ENCODE results near the gene KCNB1. TPM values are rescaled to one million over a fixed set of nuclear protein-coding genes. Genes with fewer than 3 reads are reported as not detected.

Gene KCNB1
- total RNA-seq, 1 donor from 2014 or later = 0.30 TPM

DNA sequence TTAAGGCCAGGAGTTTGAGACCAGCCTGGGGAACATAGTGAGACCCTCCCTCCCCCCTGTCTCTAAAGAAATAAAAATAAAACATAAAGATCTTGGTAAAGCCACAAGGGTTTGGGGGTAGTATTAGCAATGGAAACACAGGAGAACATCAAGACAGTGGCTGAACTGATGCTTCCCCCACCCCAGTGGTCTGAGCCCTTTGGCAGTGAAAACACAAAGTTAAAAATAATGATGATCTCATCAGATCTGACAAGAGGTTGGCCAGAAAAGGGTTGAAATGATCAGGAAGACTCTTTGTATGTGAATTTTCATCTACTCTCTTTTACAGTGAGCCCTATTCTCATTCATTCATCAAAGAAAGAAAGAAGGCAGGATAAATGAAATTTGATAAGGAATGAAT, 93.7 kb downstream of the KCNB1 start:
- no peak for DNase-seq (ENCODE audit: low read depth)

DNA sequence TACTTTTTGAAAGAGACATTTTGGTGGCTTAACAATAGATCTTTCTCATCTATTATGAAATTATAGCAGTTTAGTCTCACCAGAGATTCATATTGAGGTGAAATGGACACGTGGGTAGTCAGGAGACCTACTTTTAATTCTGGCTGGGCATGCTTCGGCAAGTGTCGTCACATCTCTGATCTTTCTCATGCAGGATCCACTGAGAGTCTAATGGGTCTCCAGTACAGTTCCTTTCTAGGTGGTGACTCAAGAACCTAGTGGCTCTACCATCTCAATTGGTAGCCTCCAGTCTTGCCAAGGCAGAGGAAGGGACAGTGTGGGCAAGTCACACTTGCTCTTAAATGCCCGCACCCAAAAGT, 94.9 kb downstream of the KCNB1 start:
- no peak for DNase-seq (ENCODE audit: low read depth)

DNA sequence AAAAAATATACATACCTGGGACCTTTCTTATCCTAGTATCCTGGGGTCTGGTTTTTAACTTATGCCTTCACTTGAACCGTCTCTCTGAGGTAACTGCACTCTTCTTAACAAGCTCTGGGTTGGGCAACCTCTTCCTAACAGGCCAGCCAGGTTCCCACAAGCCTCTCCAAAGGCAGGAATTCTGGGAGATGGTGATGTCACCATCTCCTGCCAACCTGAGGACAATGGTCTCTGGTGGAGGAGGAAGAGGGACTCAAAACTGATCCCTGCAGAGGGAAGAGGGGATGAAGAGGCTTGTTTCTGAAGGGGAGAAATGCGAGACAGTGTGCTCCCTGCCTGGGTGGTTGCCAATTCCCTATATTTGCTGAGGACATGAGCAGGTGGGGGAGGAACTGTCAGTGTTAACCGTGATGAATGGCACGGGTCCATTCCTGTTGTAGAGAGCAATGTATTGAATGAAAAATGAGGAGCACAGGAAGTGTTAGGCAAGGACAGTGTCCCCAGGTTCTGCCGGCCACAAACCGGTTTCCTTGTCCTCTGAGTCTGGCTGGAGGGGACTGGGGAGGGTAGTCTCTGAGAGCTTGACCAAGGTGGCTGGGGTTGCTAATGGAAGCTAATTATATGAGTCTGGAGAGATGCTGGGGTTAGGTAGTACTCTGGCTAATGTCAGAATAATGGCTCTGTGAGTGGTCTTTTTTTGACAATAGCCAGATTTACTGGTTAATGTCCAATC, 95.5 kb downstream of the KCNB1 start:
- peak; percentile 1 for DNase-seq (ENCODE audit: low read depth)

DNA sequence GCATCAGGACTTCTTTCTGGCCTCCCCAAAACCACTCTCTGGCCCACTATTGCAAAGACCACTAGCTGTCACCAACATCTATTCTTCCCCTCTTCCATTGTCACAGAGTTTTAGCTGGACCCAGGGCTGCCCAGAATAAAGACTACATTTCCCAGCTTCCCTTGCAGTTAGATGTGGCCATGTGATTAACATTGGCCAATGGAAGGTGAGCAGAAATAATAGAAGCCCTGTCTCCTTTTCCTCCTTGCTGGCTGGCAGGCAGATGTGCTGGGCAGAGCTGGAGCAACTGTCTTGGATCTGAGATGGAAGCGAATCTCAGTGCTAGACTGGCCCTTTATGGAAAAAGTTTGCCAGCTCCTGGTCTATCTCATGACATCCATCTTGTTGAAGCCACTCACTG, 97.0 kb downstream of the KCNB1 start:
- peak; percentile 6 for DNase-seq (ENCODE audit: low read depth)

DNA sequence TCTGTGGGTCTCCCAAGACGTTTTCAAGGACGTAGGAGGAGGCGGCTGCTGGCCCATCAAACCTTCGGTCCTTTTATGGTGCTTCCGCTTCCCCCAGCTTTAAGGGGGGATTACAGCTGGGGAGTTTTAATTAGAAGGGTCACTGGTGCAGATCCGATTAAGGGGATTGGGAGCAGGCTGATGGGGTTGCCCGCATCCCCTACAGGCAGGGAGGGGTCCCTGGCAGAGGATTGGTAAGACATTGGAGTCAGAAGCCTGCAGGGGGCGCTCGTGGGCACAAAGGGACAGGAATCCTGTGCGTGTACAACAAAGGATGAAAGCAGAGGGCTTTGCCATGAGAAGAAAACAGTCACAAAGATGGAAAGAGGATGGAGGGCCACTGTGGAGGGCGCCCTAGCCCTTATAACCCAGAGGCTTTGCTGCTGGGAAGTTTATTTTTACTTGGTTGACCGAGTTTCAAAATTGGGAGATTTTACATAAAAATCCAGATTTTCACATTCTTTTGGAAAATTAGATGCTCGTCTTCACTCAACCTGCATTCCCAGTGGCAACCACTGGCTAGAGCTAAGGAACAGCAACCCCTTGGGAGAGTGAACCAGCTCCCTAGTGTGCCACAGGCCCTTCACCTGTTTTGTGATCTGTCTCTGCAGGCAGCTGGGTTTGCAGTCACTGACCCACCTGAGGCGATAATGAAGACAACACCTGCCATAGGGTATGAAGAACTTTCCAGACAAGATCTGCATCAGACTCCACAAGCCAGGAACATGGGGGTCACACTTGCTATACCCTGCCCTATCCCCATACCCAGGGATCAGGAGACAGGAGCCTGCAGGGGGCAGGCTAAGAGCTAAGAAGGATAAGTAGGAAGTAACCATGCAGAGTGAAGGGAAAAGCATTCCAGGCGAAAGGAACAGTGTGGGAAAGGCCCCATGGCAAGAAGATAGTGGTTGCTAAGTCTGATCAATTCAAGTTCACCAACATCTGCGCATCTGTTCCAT, 97.7 kb downstream of the KCNB1 start:
- DNase-seq (ENCODE audit: low read depth) = peak; percentile 21

DNA sequence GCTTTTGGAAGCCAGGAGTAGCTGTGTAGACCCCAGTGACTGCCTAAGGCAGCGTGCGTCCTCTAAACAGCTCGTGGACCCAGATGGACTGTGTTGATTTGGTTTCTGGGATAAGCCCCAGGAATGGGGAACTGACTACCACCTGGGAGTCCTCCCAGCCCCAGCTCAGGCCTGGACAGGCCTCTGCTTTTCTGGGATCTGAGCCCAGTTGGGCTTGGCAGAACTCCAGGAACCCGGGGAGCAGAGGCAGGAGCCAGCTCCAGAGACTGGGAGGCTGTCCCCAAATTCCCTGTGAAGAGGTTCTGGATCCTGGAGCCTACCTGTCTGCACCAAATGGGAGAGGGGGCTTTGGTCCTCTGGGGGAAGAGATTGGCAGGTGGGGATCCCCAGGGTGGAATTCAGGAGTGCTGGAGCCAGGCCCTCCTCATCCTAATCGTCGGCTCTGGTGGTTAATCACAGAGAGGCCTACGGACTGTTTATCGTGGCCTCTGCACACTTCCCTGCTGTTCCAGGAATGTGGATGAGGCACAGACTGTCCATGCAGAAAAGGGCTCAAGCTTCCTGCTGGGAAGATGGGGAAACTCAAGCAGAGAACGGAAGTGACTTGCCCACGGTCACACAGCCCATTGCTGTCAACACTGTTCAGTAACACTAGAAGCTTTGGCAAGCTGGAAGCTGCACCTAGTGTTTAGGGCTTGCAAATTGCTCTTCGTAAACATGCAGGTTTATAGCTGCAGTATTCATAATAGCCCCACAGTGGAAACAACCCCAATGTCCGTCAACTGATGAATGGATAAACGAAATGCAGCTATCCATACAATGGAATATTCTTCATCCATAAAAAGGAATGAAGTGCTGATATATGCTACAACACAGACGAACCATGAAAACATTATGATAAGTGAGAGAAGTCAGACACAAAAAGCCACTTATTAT, 100.6 kb downstream of the KCNB1 start:
- DNase-seq (ENCODE audit: low read depth) = no peak

DNA sequence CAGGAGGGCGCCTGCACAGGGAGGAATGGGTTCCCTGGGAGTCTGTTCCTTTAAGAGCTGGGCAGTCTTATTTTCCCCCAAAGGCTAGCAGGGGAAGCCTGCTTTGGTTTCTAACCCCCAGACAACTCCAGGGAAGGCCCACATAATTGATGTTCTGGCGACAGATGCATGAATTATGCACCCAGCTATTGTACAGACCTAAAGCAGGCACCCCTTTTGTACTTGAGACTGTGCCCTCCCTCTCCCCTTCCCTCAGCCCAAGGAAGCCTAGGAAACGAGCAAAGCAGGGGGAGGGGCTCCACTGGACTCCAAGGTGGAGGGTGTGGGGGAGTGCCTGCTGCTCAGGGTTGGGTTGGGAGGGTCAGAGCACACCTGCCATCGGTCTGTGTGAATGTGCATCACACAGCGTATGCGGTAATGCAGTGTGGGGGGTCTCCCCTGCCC, 102.1 kb downstream of the KCNB1 start:
- DNase-seq (ENCODE audit: low read depth) = no peak

DNA sequence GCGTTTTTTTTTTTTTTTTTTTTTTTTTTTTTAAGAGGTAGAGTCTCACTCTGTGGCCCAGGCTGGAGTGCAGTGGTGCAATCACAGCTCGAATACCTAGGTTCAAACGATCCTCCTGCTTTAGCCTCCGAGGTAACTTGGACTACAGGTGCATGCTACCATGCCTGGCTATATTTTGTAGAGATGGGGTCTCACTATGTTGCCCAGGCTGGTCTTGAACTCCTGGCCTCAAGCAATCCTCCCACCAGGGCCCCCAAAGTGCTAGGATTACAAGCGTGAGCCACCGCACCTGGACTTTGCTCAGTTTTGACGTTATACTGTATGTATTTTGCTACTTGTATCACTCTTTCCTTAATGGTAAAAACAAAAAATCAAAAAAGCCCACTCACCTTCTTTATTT, 103.1 kb downstream of the KCNB1 start:
- DNase-seq (ENCODE audit: low read depth) = no peak

DNA sequence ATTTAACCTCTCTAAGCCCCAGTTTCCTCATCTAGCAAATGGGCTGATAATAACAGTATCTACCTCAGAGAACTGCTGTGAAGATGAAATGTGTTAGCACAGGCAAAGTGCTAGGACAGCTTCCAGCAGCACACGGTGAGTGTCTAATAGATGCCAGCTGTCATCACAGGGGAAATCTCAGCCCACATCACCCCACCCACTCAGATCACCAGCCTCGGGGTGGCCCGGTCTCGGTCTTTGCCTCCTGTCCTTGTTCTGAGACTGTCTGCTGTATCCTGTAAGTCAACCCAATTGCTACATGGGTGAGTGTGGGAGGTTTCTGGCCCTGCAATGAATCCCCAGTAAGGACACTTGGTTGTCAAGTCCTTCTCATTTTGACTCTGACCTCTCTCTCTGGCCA, 105.1 kb downstream of the KCNB1 start:
- DNase-seq (ENCODE audit: low read depth) = no peak

DNA sequence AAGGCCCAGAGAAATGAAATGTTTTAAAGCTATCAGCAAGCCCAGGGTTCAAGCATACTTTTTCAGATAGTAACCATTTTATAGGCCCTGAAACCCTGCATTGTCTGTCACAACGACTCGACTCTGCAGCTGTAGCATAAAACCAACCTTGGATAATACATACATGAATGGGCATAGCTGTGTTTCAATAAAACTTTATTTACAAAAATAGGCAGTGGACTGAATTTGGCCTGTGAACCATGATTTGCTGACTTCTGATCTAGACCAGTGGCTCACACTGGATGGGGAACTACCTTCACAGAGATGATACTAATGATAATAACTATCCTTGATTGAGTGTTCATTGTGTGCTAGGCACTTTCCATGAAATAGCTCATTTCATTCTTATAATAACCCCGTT, 107.3 kb downstream of the KCNB1 start:
- no peak for DNase-seq (ENCODE audit: low read depth)

DNA sequence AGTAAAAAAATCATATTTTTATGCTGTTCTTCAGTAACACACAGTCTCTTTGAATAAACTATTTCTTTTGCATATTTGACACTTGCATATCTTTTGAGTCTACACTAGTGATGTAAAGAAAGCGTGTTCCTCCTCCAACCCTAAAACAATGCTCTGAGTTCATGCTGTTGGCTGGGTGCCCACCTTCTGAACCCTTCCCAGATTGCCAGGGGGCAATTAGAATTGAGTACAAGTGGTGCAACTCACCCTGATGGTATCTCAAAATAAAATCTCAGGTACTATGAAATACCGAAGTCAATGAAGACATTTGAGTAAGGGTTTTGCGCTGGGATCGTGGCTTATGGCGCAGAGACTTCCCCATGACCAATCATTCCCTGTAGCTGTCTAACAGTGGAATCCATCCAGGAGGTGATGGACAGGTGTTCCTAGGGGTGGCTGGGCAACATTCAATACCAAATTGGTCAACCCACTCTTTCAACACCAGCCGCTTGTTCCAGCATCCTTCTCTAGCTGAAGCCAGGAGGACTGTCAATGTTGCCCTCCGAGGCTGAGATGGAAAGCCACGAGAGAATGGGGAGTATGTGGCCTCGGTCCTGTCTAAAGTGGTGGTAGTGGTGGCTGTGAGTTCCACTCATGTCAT, 110.3 kb downstream of the KCNB1 start:
- DNase-seq (ENCODE audit: low read depth) = no peak

DNA sequence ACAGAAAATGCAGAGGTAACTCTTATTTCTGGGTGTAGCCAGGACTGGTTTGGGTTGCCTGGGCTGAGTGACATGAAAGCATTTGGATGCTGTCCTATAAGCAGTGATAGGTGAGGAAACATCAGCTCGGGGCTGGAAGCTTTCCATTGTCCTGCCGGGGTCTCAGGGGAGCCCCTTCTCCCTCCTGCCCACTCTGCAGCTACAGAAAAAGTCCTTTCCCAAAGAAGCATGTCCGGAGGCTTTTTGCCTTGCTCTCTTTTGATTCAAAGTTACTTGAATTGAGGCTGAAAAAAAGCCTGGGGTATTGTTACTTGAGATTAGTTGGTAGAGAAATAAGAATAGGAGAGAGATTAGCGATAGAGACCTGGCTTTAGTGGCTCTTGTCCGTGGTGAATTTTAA, 113.9 kb downstream of the KCNB1 start:
- no peak for DNase-seq (ENCODE audit: low read depth)

DNA sequence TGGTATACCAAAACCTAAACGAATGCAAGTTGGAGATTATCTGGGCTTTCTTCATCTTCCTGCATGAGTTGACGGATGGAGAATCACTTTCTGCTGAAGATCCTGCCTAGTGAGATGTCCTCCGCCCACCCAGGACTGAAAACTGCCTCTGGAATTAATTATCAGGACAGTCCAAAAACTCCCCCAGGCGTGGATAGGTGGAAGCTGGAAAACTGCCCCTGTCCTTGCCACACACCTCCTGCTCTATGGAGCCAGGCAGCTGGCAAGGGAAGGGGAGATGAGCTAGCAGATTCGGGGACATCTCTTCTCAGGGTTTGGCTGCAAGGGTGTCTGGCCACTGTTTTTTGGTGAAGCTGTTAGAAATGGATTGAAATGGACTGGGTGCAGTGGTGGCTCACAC, 115.4 kb downstream of the KCNB1 start:
- no peak for DNase-seq (ENCODE audit: low read depth)

DNA sequence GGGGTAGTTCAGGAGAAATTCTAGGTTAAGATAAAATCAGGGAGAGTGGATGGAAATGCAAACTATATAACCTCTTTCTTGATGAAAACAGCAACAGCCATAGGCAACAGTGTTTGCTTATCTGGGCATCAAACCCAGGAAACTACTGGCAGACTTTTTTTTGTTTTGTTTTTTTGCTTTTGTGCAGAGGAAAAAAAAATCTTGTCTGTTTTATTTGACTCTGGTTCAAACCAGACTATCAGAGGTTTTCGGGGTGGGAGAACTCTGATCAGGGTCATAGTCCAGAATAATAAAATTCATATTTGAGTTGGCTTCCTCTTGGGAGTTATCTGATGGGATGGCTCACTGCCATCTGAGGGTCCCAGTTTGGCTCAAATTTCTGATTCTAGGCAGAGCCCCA, 115.8 kb downstream of the KCNB1 start:
- DNase-seq (ENCODE audit: low read depth) = no peak

DNA sequence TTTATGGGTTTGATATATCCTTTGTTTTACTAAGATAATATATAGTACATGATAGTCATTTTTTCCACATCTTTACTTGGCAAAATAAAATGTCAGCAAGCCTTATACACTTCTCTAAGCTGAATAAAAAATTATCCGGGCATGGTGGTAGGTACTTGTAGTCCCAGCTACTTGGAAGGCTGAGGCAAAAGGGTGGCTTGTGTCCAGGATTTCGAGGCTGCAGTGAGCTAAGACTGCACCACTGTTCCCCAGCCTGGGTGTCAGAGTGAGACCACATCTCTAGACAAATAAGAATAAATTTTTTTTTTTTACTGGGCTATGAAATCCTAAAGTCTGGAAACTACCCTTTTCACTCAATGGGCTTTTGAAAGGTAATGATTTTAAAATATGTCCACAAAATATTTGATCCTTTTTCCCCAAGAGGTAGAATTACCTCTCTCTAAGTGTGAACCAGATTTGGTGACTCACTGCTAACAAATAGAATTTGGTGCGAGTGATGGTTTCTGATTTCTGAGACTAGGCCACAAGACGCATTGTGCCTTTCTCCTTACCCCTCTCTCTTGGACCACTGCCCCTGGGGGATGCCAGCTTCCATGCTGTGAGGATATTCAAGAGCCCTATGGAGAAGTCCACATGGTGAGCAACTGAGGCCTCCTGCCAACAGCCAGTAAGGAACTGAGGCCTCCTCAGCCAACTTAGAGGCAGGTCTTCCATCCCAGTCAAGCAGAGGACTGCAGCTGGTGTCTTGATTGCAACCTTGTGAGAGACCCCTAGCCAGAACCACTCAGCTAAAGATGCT, 120.4 kb downstream of the KCNB1 start:
- no peak for DNase-seq (ENCODE audit: low read depth)

DNA sequence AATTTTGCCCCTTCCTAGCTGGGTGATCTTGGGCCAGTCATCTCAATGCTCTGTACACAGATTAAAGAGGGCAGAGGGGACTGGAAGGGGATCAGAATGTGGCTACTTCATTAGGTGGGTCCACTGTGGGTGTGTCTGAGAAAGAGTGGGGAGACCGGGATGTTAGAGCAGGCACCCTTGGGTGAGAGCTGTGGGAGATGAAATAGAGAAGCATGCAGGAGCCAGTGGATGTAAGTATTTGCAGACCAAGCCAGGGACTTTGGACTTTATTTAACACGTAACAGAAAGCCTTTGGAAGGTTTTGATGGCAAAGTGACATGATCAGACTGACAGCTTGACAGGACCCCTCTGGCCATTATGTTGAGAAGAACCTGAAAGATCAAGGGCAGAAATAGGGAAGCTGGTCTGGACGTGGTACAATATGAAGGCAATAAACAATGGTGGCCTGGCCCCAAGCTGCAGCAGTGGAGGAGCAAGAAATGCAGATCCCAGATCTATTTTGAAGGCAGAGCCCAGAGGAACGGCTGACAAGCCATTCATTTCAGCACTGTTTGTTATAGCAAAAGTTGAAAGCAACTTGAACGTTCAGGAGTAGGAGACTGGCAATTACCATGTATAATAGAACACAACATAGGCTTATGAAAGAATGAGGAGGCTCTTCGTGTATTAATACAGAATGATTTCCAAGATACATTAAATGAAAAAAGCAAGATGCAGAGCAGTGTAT, 122.1 kb downstream of the KCNB1 start:
- DNase-seq (ENCODE audit: low read depth) = no peak

DNA sequence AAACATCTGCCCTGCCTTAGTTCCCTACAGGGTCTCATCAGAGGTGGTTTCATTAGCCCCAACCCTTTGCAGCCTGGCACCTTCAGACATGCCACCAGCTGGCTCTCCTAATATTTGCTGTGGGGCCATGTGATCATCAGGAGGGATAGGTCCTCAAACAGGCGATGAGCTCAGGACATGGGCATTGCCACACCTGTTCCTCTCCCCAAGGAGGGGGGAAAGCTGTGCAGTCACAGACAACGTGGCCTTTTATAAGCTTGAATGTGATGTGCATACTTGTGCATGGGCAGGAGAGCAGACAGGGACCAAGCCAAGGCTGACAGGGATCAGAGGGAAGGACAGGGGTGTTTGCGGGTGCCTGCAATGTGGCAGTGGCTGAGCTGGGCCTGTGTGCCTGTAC, 125.8 kb downstream of the KCNB1 start:
- DNase-seq (ENCODE audit: low read depth) = no peak

DNA sequence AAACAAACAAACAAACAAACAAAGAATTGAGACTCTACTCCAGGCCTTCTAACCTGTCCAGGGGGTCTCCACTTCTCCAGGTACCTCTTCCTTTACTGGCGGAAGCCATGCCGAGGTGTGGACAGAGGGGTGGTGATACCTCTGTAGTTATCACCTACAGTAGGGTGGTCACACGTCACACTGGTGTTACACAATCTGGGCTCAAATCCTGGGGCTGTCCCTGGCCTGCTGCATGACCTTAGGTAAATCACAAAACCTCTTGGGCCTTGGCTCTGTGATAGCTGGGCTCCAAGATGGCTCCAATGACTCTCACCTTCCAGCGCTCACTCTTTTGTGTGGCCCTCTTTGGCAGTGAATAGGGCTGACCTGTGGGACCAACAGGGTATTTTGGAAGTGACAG, 127.8 kb downstream of the KCNB1 start:
- DNase-seq (ENCODE audit: low read depth) = no peak

DNA sequence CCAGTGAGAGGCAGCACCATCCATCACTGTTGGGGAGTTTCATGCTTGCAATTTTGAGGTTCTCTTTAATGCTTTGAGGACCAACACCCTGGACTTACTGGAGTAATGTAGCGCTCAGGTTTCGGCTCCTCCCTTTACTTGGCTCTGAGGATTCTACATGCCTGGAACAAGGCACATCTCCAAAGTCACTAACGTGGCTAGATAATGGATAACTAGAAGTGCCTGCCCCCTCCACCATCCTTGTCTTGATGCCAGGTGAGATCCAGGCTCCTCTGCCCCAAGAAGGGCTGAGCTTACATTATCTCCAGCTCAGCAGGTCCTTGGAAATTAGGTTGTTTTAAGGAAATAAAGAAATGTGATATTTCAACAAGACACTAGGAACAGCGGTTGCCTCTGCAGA, 129.1 kb downstream of the KCNB1 start:
- no peak for DNase-seq (ENCODE audit: low read depth)

DNA sequence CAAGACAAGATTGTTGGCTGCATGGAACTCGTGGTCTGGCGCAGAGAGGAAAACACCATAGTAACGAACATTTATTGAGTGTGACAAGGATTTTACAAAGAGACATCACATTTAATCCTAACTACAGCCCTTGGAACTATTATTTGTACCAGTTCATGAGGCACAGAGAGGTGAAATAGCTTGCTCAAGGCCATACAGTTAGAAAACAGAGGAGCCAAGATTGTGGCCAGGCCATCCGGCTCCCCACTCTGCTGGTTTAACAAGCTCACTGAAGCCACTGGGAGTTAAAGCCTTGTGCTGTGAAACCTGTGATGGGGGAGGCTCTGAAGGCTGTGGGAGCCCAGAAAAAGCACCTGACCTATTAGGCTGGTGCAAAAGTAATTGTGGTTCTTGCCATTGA, 129.7 kb downstream of the KCNB1 start:
- DNase-seq (ENCODE audit: low read depth) = no peak

Data from renal cortical epithelial cell (primary cell).